GM18873 (cell line): ENCODE data around the gene LINGO1.

ENCODE experiments used
- ATAC-seq: cut with Tn5 transposase; IDR thresholded peaks from one replicate; pipeline ENCODE4 v1.9.1; 2021; ENCODE audit warnings: mild to moderate bottlenecking, moderate library complexity, moderate number of reproducible peaks; ENCODE audit not compliant: unreplicated experiment, low FRiP score

The LINGO1 gene

GRCh38 chr15:77619883-77620282 lies 12.8 kb downstream of the LINGO1 start:
- ATAC-seq = no peak

GRCh38 chr15:77617476-77618230 lies 15.1 kb downstream of the LINGO1 start:
- no peak for ATAC-seq

GRCh38 chr15:77616072-77616471 lies 16.6 kb downstream of the LINGO1 start:
- ATAC-seq = no peak

- ATAC-seq = no peak
Measured at GRCh38 chr15:77615472-77615871, 17.2 kb downstream of the LINGO1 start.

GRCh38 chr15:77614251-77614806 lies 18.4 kb downstream of the LINGO1 start:
- ATAC-seq = no peak

GRCh38 chr15:77613814-77614213 lies 18.9 kb downstream of the LINGO1 start:
- no peak for ATAC-seq

- ATAC-seq = no peak
Measured at GRCh38 chr15:77612958-77613601, 19.6 kb downstream of the LINGO1 start.

GRCh38 chr15:77611767-77612166 lies 20.9 kb downstream of the LINGO1 start:
- ATAC-seq = no peak

GRCh38 chr15:77610731-77611130 lies 22.0 kb downstream of the LINGO1 start:
- no peak for ATAC-seq

- ATAC-seq = no peak
Measured at GRCh38 chr15:77609558-77609957, 23.2 kb downstream of the LINGO1 start.

GRCh38 chr15:77608774-77609173 lies 23.9 kb downstream of the LINGO1 start:
- no peak for ATAC-seq

GRCh38 chr15:77607894-77608261 lies 24.8 kb downstream of the LINGO1 start:
- no peak for ATAC-seq

GRCh38 chr15:77607111-77607893 lies 25.4 kb downstream of the LINGO1 start:
- ATAC-seq = no peak

GRCh38 chr15:77606142-77607034 lies 26.3 kb downstream of the LINGO1 start:
- no peak for ATAC-seq

GRCh38 chr15:77605547-77605946 lies 27.2 kb downstream of the LINGO1 start:
- no peak for ATAC-seq

- ATAC-seq = no peak
Measured at GRCh38 chr15:77604973-77605372, 27.7 kb downstream of the LINGO1 start.

GRCh38 chr15:77603611-77604336 lies 28.9 kb downstream of the LINGO1 start:
- ATAC-seq = no peak

GRCh38 chr15:77602800-77603199 lies 29.9 kb downstream of the LINGO1 start:
- no peak for ATAC-seq

- ATAC-seq = no peak
Measured at GRCh38 chr15:77599899-77600298, 32.8 kb downstream of the LINGO1 start.
